ENCODE results near the gene SUOX.

Gene SUOX

GRCh38 chr12:55996715-55997534, at the start of gene SUOX:
Gene SUOX, plus strand, starts transcription at chr12:55997276. Its CDS starts 4,946 bp downstream, at chr12:56002222.
- H3K9ac ChIP-seq (ENCODE audit: low read depth, low read length): peak within 1 kb of the TSS; percentile 66
- H3K36me3 ChIP-seq (ENCODE audit: control insufficient read depth, insufficient read depth, low read length): peaks cover 36% of the 10 kb centered on the region
- no peaks in the 10 kb centered on the region for H3K9me3 ChIP-seq (ENCODE audit: control insufficient read depth, insufficient read depth, low read length)
- H3K27me3 ChIP-seq (ENCODE audit: control insufficient read depth, insufficient read depth, low read length): no peaks in the 10 kb centered on the region
- no peaks in the 10 kb centered on the region for H3K4me1 ChIP-seq (ENCODE audit: control insufficient read depth, insufficient read depth, low read length)
- H3K4me3 ChIP-seq (ENCODE audit: low read depth, low read length): peak within 1 kb of the TSS; percentile 85
- H3K27ac ChIP-seq (ENCODE audit: low read depth, low read length): peak within 1 kb of the TSS; percentile 63

GRCh38 chr12:55955344-55955743, 41.7 kb upstream of the SUOX start:
- H3K9me3 ChIP-seq (ENCODE audit: control insufficient read depth, insufficient read depth, low read length): no peaks in the 10 kb centered on the region
- no peaks in the 10 kb centered on the region for H3K4me1 ChIP-seq (ENCODE audit: control insufficient read depth, insufficient read depth, low read length)
- no peaks in the 10 kb centered on the region for H3K27me3 ChIP-seq (ENCODE audit: control insufficient read depth, insufficient read depth, low read length)
- peaks cover 63% of the 10 kb centered on the region for H3K36me3 ChIP-seq (ENCODE audit: control insufficient read depth, insufficient read depth, low read length)
- H3K4me3 ChIP-seq (ENCODE audit: low read depth, low read length): no peak overlapping the region
- H3K9ac ChIP-seq (ENCODE audit: low read depth, low read length): no peak overlapping the region
- no peak overlapping the region for H3K27ac ChIP-seq (ENCODE audit: low read depth, low read length)

- Histone ChIP-seq H3K36me3 (ENCODE audit: control insufficient read depth, insufficient read depth, low read length) (peaks cover 63% of the 10 kb centered on the region), H3K4me1 (ENCODE audit: control insufficient read depth, insufficient read depth, low read length) (no peaks in the 10 kb centered on the region), H3K27ac (ENCODE audit: low read depth, low read length) (no peak overlapping the region), H3K4me3 (ENCODE audit: low read depth, low read length) (no peak overlapping the region), H3K9me3 (ENCODE audit: control insufficient read depth, insufficient read depth, low read length) (no peaks in the 10 kb centered on the region), H3K9ac (ENCODE audit: low read depth, low read length) (no peak overlapping the region), H3K27me3 (ENCODE audit: control insufficient read depth, insufficient read depth, low read length) (no peaks in the 10 kb centered on the region)
Observed at GRCh38 chr12:55955800-55956508, 41.1 kb upstream of the SUOX start.

- peaks cover 61% of the 10 kb centered on the region for H3K36me3 ChIP-seq (ENCODE audit: control insufficient read depth, insufficient read depth, low read length)
- H3K4me3 ChIP-seq (ENCODE audit: low read depth, low read length): no peak overlapping the region
- H3K4me1 ChIP-seq (ENCODE audit: control insufficient read depth, insufficient read depth, low read length): no peaks in the 10 kb centered on the region
- H3K9ac ChIP-seq (ENCODE audit: low read depth, low read length): no peak overlapping the region
- H3K27me3 ChIP-seq (ENCODE audit: control insufficient read depth, insufficient read depth, low read length): no peaks in the 10 kb centered on the region
- H3K9me3 ChIP-seq (ENCODE audit: control insufficient read depth, insufficient read depth, low read length): no peaks in the 10 kb centered on the region
- no peak overlapping the region for H3K27ac ChIP-seq (ENCODE audit: low read depth, low read length)
Observed at GRCh38 chr12:55957106-55957859, 39.8 kb upstream of the SUOX start.

- H3K27ac ChIP-seq (ENCODE audit: low read depth, low read length): no peak overlapping the region
- H3K9ac ChIP-seq (ENCODE audit: low read depth, low read length): no peak overlapping the region
- H3K27me3 ChIP-seq (ENCODE audit: control insufficient read depth, insufficient read depth, low read length): no peaks in the 10 kb centered on the region
- peaks cover 16% of the 10 kb centered on the region for H3K4me1 ChIP-seq (ENCODE audit: control insufficient read depth, insufficient read depth, low read length)
- H3K36me3 ChIP-seq (ENCODE audit: control insufficient read depth, insufficient read depth, low read length): peaks cover 14% of the 10 kb centered on the region
- H3K9me3 ChIP-seq (ENCODE audit: control insufficient read depth, insufficient read depth, low read length): no peaks in the 10 kb centered on the region
- no peak overlapping the region for H3K4me3 ChIP-seq (ENCODE audit: low read depth, low read length)
Observed at GRCh38 chr12:55963760-55964159, 33.3 kb upstream of the SUOX start.

GRCh38 chr12:55965240-55965639, 31.8 kb upstream of the SUOX start:
- Histone ChIP-seq H3K27ac (ENCODE audit: low read depth, low read length) (peak overlapping the region; percentile 92), H3K9ac (ENCODE audit: low read depth, low read length) (no peak overlapping the region), H3K36me3 (ENCODE audit: control insufficient read depth, insufficient read depth, low read length) (peaks cover 27% of the 10 kb centered on the region), H3K4me1 (ENCODE audit: control insufficient read depth, insufficient read depth, low read length) (peaks cover 16% of the 10 kb centered on the region), H3K27me3 (ENCODE audit: control insufficient read depth, insufficient read depth, low read length) (no peaks in the 10 kb centered on the region), H3K4me3 (ENCODE audit: low read depth, low read length) (peak overlapping the region; percentile 93), H3K9me3 (ENCODE audit: control insufficient read depth, insufficient read depth, low read length) (no peaks in the 10 kb centered on the region)

GRCh38 chr12:55965941-55966407, 31.1 kb upstream of the SUOX start, which contains the start of gene PMEL:
Gene PMEL, minus strand, starts transcription at chr12:55966042. Its CDS starts 31 bp downstream, at chr12:55966011.
- Histone ChIP-seq H3K27me3 (ENCODE audit: control insufficient read depth, insufficient read depth, low read length) (no peaks in the 10 kb centered on the region), H3K9me3 (ENCODE audit: control insufficient read depth, insufficient read depth, low read length) (no peaks in the 10 kb centered on the region), H3K9ac (ENCODE audit: low read depth, low read length) (peak within 1 kb of the TSS; percentile 79), H3K27ac (ENCODE audit: low read depth, low read length) (peak within 1 kb of the TSS; percentile 92), H3K4me1 (ENCODE audit: control insufficient read depth, insufficient read depth, low read length) (peaks cover 16% of the 10 kb centered on the region), H3K4me3 (ENCODE audit: low read depth, low read length) (peak within 1 kb of the TSS; percentile 93), H3K36me3 (ENCODE audit: control insufficient read depth, insufficient read depth, low read length) (peaks cover 34% of the 10 kb centered on the region)

- Histone ChIP-seq H3K4me3 (ENCODE audit: low read depth, low read length) (peak within 1 kb of the TSS; percentile 93), H3K27me3 (ENCODE audit: control insufficient read depth, insufficient read depth, low read length) (no peaks in the 10 kb centered on the region), H3K36me3 (ENCODE audit: control insufficient read depth, insufficient read depth, low read length) (peaks cover 36% of the 10 kb centered on the region), H3K27ac (ENCODE audit: low read depth, low read length) (peak within 1 kb of the TSS; percentile 92), H3K4me1 (ENCODE audit: control insufficient read depth, insufficient read depth, low read length) (peaks cover 16% of the 10 kb centered on the region), H3K9ac (ENCODE audit: low read depth, low read length) (peak within 1 kb of the TSS; percentile 79), H3K9me3 (ENCODE audit: control insufficient read depth, insufficient read depth, low read length) (no peaks in the 10 kb centered on the region)
Observed at GRCh38 chr12:55966408-55967281, 30.4 kb upstream of the SUOX start, which contains the start of gene CDK2. Gene CDK2, plus strand, starts transcription at chr12:55966830. Its CDS starts 179 bp downstream, at chr12:55967009.

GRCh38 chr12:55969356-55969755, 27.7 kb upstream of the SUOX start:
- Histone ChIP-seq H3K4me1 (ENCODE audit: control insufficient read depth, insufficient read depth, low read length) (peaks cover 23% of the 10 kb centered on the region), H3K27me3 (ENCODE audit: control insufficient read depth, insufficient read depth, low read length) (no peaks in the 10 kb centered on the region), H3K27ac (ENCODE audit: low read depth, low read length) (no peak overlapping the region), H3K9ac (ENCODE audit: low read depth, low read length) (no peak overlapping the region), H3K36me3 (ENCODE audit: control insufficient read depth, insufficient read depth, low read length) (peaks cover 46% of the 10 kb centered on the region), H3K4me3 (ENCODE audit: low read depth, low read length) (no peak overlapping the region), H3K9me3 (ENCODE audit: control insufficient read depth, insufficient read depth, low read length) (no peaks in the 10 kb centered on the region)

- Histone ChIP-seq H3K27me3 (ENCODE audit: control insufficient read depth, insufficient read depth, low read length) (no peaks in the 10 kb centered on the region), H3K9ac (ENCODE audit: low read depth, low read length) (no peak overlapping the region), H3K4me1 (ENCODE audit: control insufficient read depth, insufficient read depth, low read length) (peaks cover 17% of the 10 kb centered on the region), H3K9me3 (ENCODE audit: control insufficient read depth, insufficient read depth, low read length) (no peaks in the 10 kb centered on the region), H3K4me3 (ENCODE audit: low read depth, low read length) (no peak overlapping the region), H3K27ac (ENCODE audit: low read depth, low read length) (no peak overlapping the region), H3K36me3 (ENCODE audit: control insufficient read depth, insufficient read depth, low read length) (peaks cover 46% of the 10 kb centered on the region)
Observed at GRCh38 chr12:55970775-55971174, 26.3 kb upstream of the SUOX start.
